ENCODE results near the gene ACTL7B. TPM values are rescaled to one million over a fixed set of nuclear protein-coding genes. Genes with fewer than 3 reads are reported as not detected.
A peak's percentile ranks its signal among the peaks of the same experiment; 100 is the strongest.

ACTL7B gene
- polyA plus RNA-seq, 1 of the 3 experiments (the other 2 are of a cell fraction), result 0.07 TPM

DNA sequence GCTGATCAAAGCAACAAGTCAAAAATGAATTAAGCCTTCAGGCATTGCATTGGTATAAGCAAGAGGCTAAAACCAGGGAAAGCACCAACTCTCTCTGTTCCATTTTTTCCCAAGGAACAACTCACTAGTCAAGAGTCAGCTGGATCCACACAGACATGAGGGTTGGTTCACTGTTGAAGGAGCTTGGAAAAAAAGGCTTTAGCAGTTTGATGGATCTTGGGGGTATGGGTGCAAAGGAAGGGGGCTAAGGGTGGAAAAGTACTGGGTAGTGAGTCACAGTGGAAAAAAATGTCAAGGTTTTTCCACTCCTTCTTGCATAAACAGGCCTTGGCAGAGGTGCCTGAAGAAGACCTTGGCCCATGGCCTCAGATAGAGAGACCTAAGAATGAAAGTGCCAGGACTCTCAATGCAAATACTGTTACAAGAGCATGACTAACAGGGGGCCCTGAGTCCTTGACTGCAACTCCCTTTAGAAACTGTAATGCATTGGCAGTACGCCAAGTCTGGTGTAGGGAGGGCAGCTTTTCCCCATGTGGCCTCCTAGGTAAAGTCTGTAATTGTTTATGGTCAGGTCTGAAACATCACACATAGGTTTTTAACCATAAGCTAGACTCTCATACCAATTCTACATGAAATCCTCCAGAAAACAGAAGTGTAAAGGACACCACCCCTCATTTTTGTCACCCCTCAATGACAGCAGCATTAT lies 30.0 kb upstream of the ACTL7B start (continued):
- TF ChIP-seq, protein P1, sequence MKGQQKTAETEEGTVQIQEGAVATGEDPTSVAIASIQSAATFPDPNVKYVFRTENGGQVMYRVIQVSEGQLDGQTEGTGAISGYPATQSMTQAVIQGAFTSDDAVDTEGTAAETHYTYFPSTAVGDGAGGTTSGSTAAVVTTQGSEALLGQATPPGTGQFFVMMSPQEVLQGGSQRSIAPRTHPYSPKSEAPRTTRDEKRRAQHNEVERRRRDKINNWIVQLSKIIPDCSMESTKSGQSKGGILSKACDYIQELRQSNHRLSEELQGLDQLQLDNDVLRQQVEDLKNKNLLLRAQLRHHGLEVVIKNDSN (IDR thresholded peaks at IDR 0.05; ENCODE audit: borderline replicate concordance, low read depth), result no peak
- peak; percentile 90 for TF ChIP-seq NFIC (IDR thresholded peaks at IDR 0.05; ENCODE audit: borderline replicate concordance)
- TF ChIP-seq, protein P2, sequence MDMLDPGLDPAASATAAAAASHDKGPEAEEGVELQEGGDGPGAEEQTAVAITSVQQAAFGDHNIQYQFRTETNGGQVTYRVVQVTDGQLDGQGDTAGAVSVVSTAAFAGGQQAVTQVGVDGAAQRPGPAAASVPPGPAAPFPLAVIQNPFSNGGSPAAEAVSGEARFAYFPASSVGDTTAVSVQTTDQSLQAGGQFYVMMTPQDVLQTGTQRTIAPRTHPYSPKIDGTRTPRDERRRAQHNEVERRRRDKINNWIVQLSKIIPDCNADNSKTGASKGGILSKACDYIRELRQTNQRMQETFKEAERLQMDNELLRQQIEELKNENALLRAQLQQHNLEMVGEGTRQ (IDR thresholded peaks at IDR 0.05; ENCODE audit: borderline replicate concordance, low read depth, low read length), result no peak
- no peak for TF ChIP-seq RAD21 (IDR thresholded peaks at IDR 0.05; ENCODE audit: low read length)
- TF ChIP-seq TAF1 (IDR thresholded peaks at IDR 0.05; ENCODE audit: borderline replicate concordance, low read depth, low read length), result no peak
- TF ChIP-seq, protein P3, sequence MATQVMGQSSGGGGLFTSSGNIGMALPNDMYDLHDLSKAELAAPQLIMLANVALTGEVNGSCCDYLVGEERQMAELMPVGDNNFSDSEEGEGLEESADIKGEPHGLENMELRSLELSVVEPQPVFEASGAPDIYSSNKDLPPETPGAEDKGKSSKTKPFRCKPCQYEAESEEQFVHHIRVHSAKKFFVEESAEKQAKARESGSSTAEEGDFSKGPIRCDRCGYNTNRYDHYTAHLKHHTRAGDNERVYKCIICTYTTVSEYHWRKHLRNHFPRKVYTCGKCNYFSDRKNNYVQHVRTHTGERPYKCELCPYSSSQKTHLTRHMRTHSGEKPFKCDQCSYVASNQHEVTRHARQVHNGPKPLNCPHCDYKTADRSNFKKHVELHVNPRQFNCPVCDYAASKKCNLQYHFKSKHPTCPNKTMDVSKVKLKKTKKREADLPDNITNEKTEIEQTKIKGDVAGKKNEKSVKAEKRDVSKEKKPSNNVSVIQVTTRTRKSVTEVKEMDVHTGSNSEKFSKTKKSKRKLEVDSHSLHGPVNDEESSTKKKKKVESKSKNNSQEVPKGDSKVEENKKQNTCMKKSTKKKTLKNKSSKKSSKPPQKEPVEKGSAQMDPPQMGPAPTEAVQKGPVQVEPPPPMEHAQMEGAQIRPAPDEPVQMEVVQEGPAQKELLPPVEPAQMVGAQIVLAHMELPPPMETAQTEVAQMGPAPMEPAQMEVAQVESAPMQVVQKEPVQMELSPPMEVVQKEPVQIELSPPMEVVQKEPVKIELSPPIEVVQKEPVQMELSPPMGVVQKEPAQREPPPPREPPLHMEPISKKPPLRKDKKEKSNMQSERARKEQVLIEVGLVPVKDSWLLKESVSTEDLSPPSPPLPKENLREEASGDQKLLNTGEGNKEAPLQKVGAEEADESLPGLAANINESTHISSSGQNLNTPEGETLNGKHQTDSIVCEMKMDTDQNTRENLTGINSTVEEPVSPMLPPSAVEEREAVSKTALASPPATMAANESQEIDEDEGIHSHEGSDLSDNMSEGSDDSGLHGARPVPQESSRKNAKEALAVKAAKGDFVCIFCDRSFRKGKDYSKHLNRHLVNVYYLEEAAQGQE (IDR thresholded peaks at IDR 0.05; ENCODE audit: low read depth, low read length), result no peak
- TF ChIP-seq CHD2 (IDR thresholded peaks at IDR 0.05; ENCODE audit: low read length, partially characterized antibody), result no peak
- TF ChIP-seq FOXJ3 (CRISPR knock-in tag; IDR thresholded peaks at IDR 0.05), result no peak
- no peak for TF ChIP-seq FOXM1 (IDR thresholded peaks at IDR 0.05; ENCODE audit: low read depth)
- no peak for TF ChIP-seq RXRA (IDR thresholded peaks at IDR 0.05; ENCODE audit: borderline replicate concordance, low read depth)
- TF ChIP-seq, protein P4, sequence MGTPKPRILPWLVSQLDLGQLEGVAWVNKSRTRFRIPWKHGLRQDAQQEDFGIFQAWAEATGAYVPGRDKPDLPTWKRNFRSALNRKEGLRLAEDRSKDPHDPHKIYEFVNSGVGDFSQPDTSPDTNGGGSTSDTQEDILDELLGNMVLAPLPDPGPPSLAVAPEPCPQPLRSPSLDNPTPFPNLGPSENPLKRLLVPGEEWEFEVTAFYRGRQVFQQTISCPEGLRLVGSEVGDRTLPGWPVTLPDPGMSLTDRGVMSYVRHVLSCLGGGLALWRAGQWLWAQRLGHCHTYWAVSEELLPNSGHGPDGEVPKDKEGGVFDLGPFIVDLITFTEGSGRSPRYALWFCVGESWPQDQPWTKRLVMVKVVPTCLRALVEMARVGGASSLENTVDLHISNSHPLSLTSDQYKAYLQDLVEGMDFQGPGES (IDR thresholded peaks at IDR 0.05; ENCODE audit: low read depth, low read length), result no peak
- TF ChIP-seq FOSL2 (IDR thresholded peaks at IDR 0.05; ENCODE audit: borderline replicate concordance, low read depth), result peak; percentile 11; the same call in 1 of the 2 replicates
- no peak for TF ChIP-seq SIN3A (IDR thresholded peaks at IDR 0.05; ENCODE audit: borderline replicate concordance, low read depth, low read length)
- TF ChIP-seq EZH2phosphoT487 (IDR thresholded peaks at IDR 0.05; ENCODE audit: borderline replicate concordance, low read depth), result no peak
